Stimulated activated CD8-positive, alpha-beta memory T cell treated with anti-CD3 and anti-CD28 coated beads, Interleukin-7, amount 100 ng/mL, for 1 hour (primary cell): ENCODE results near the gene TMEM259.

Source experiments
- DNase-seq, 2 donors: peaks; one replicate each; pipeline ENCODE4 v3.0.0-alpha.2; 2020; ENCODE audit warnings: low read depth in 2 of 2

TMEM259 gene

DNA sequence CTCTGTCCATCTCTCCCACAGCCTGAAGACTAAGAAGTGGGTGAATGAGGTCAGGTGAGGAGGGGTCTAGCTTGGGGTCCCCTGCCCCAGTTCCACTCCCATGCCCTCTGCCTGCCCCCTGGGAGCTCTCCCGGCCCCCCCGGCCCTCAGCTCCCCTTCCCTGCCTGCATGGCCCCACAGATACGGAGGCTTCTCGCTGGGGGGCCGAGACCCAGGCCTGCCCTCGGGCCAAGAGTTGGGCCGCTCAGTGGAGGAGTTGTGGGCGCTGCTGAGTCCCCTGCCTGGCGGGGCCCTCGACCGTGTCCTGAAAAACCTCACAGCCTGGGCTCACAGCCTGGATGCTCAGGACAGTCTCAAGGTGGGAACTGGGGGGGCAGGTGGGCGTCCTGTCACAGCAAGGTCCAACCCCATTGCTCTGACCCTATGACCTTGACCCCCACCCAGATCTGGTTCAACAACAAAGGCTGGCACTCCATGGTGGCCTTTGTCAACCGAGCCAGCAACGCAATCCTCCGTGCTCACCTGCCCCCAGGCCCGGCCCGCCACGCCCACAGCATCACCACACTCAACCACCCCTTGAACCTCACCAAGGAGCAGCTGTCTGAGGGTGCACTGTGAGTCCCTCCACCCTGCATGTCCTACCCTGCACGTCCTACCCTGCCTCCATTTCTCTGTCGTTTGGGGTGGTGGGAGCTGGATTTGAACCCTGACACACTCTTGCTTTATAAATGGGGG, 35.1 kb upstream of the TMEM259 start:
- no peak for DNase-seq

DNA sequence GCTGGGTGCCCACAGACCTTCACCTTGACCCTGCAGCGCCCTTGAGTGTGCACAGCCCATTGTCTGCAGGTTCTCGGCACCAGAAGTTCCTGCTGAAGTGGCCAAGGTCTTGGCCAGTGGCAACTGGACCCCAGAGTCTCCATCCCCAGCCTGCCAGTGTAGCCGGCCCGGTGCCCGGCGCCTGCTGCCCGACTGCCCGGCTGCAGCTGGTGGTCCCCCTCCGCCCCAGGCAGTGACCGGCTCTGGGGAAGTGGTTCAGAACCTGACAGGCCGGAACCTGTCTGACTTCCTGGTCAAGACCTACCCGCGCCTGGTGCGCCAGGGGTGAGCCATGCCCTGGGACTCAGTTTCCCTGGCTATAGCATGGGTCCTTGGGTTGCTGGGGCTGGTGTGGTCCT, 34.1 kb upstream of the TMEM259 start:
- DNase-seq = no peak

DNA sequence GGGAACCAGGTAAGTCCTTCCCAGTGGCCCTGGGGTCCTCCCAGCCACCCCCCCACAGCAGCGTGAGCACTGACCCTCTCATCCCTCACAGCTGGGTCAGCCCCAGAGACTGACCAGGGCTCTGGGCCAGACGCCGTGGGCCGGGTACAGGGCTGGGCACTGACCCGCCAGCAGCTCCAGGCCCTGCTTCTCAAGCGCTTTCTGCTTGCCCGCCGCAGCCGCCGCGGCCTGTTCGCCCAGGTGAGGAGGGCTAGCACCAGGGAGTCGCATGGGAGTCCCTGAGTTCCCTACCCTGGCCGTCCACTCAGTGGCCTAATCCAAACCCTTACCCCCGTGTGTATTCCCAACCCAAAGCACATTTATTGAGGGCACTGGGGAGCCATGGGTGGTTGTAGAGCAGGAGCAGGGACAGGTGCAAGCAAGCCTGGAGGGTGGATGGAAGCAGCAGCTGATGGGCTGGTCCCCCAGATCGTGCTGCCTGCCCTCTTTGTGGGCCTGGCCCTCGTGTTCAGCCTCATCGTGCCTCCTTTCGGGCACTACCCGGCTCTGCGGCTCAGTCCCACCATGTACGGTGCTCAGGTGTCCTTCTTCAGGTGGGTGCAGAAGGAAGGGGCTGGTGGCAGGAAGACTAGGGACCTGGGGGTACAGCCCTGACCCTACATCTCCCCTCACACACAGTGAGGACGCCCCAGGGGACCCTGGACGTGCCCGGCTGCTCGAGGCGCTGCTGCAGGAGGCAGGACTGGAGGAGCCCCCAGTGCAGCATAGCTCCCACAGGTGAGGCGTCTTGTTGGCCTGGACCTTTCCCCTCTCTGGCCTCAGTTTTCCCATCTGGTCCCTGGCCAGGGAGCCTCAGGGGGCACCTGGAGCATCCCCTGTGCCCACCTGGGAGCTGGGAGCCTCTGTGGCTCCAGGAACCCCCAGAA, 33.4 kb upstream of the TMEM259 start:
- no peak for DNase-seq

DNA sequence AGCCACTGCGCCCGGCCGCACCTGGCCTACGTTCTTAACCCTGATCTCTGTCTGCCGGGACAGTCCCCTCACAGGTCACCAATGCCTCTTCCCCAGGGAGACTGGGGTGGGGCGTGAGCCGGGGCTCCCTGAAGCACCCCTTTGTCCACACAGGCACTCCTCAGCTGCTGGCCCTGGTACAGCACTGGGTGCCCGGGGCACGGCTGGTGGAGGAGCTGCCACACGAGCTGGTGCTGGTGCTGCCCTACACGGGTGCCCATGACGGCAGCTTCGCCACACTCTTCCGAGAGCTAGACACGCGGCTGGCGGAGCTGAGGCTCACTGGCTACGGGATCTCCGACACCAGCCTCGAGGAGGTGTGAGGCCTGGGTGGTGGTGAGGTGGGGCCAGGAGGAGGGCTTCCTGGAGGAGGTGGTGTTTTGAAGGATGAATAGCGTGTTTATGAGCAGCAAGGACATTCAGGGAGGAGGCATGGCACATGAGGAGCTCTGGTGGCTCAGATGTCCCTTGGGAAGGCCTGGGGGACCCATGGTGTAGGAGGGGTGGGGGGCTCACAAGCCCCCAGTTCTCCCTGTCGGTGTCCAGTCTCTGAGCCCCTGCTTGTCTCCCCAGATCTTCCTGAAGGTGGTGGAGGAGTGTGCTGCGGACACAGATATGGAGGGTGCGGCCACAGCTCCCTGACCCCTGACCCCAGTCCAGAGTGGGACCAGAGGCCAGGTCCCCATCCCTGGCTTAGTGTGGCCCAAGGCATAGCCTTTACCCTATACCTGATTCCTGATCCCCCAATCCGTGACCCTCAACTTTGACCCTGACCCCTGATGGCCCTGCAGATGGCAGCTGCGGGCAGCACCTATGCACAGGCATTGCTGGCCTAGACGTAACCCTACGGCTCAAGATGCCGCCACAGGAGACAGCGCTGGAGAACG, 32.5 kb upstream of the TMEM259 start:
- DNase-seq = no peak

DNA sequence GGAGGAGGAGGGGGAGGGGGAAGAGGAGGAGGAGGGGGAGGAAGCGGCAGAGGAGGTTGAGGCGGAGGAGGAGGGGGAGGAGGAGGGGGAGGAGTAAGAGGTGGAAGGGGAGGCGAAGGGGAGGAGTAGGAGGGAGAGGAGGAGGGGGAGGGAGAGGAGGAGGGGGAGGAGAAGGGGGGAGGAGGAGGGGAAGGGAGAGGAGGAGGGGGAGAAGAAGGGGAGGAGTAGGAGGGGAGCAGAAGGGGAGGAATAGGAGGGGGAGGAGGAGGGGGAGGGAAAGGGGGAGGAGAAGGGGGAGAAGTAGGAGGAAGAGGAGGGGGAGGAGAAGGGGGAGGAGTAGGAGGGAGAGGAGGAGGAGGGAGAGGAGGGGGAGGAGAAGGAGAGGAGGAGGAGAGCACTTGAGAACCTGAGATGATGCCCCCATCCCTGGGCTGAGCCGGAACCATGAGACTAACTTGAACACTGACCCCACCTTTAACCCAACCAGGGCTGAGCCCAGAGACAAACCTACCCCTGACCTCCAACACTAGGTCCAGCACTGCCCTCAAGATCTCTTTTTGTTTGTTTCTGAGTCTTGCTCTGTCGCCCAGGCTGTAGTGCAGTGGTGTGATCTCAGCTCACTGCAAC, 31.5 kb upstream of the TMEM259 start:
- DNase-seq = no peak

DNA sequence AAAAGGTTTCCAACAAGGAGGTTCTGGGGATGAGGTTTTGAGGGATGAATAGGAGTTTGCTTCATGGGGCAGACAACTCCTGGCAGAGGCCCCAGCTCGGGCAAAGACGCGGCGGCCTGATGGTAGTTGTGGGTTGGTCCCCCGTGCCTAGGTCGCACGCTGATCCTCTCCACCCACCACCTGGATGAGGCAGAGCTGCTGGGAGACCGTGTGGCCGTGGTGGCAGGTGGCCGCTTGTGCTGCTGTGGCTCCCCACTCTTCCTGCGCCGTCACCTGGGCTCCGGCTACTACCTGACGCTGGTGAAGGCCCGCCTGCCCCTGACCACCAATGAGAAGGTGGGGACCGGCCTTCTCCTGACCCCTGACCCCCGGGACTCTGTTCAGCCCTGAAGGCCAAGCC, 30.9 kb upstream of the TMEM259 start:
- DNase-seq = no peak

DNA sequence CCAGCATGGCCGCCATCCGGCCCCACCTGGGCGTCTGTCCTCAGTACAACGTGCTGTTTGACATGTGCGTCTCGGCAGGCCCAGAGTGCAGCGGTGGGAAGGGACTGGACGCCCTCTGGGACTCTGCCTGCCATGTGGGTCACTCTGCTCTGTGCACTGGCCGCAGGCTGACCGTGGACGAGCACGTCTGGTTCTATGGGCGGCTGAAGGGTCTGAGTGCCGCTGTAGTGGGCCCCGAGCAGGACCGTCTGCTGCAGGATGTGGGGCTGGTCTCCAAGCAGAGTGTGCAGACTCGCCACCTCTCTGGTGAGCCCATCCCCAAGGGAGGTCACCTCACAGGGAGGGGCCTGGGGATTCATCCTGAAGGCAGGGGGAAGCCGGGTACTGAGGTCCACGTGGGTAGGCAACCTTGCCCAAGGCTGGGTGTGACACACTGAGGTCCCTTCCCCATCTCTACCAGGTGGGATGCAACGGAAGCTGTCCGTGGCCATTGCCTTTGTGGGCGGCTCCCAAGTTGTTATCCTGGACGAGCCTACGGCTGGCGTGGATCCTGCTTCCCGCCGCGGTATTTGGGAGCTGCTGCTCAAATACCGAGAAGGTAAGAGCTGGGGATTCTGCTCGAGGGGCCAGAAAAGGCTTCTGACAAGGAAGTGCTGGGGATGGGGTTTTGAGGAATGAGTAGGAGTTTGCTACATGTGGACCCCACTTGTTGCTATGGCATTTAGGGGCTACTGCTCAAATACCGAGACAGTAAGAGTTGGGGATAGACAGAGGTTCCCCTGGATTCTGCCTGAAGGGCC, 30.3 kb upstream of the TMEM259 start:
- no peak for DNase-seq

DNA sequence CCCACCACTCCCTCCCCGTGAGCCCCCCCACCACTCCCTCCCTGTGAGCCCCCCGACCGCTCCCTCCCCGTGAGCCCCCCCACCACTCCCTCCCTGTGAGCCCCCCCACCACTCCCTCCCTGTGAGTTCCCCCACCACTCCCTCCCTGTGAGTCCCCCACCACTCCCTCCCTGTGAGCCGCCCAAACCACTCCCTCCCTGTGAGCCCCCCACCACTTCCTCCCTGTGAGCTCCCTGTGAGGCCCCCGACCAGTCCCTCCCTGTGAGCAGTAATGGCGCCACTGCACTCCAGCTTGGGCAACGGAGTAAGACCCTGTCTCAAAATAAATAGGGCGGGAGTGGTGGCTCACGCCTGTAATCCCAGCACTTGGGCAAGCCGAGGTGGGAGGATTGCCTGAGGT, 28.9 kb upstream of the TMEM259 start:
- no peak for DNase-seq

DNA sequence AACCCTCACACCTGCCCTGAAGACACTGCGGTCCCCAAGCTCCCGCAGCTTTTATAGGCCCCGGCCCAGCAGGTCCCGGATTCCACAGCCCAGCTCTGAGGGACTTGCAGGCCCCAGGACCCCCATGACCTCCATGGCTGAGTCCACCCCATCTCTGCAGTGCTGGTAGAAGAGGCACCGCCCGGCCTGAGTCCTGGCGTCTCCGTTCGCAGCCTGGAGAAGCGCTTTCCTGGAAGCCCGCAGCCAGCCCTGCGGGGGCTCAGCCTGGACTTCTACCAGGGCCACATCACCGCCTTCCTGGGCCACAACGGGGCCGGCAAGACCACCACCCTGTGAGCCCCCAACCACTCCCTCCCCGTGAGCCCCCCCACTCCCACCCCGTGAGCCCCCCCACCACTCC, 28.2 kb upstream of the TMEM259 start:
- no peak for DNase-seq

DNA sequence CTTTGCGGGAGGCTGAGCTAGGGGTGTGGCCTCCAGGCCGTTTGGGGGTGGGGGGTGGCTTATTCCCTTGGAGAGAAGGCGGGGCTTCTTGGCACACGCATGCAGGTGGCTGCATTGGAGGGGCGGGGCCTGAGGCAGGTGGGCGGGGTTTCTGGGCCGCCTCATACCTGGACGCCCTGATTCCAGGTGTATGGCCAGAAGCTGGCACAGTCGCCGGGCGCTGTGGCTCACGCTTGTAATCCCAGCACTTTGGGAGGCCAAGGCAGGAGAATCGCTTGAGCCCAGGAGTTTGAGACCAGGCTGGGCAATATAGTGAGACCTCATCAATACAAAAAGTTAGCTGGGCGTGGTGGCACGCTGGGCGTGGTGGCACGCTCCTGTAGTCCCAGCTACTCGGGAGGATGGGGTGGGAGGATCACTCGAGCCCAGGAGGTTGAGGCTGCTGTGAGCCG, 26.8 kb upstream of the TMEM259 start:
- DNase-seq = no peak

DNA sequence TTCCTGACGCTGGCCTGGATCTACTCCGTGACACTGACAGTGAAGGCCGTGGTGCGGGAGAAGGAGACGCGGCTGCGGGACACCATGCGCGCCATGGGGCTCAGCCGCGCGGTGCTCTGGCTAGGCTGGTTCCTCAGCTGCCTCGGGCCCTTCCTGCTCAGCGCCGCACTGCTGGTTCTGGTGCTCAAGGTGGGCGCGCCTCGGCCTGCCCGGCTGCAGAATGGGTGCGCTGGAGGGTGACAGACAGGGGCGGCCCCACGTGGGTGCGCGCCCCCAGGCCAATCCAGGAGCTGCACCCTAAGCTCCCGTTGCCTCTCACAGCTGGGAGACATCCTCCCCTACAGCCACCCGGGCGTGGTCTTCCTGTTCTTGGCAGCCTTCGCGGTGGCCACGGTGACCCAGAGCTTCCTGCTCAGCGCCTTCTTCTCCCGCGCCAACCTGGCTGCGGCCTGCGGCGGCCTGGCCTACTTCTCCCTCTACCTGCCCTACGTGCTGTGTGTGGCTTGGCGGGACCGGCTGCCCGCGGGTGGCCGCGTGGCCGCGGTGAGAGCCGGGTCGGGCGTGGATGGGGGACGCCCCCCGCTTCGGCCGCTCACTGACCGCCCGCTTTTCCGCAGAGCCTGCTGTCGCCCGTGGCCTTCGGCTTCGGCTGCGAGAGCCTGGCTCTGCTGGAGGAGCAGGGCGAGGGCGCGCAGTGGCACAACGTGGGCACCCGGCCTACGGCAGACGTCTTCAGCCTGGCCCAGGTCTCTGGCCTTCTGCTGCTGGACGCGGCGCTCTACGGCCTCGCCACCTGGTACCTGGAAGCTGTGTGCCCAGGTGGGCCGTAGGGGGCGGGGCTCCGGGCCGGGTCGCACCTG, 26.1 kb upstream of the TMEM259 start:
- no peak for DNase-seq

DNA sequence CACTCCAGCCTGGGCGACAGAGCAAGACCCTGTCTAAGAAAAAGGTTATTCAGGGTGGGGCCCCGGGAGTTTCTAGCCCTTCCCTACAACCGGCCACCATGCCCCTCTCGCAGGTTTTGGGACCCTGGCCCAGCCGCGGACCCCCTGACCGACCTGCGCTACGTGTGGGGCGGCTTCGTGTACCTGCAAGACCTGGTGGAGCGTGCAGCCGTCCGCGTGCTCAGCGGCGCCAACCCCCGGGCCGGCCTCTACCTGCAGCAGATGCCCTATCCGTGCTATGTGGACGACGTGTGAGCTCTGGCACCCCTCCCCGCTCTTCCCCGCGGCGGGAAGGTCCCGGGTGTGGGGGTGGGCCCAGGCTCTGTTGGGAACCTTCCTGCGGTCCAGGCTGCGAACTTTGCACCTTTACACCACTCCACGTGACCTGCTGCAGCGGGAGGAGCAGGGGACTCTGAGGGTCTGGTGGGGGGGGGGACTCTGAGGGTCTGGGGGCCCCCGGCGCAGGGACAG, 25.2 kb upstream of the TMEM259 start:
- DNase-seq = no peak

DNA sequence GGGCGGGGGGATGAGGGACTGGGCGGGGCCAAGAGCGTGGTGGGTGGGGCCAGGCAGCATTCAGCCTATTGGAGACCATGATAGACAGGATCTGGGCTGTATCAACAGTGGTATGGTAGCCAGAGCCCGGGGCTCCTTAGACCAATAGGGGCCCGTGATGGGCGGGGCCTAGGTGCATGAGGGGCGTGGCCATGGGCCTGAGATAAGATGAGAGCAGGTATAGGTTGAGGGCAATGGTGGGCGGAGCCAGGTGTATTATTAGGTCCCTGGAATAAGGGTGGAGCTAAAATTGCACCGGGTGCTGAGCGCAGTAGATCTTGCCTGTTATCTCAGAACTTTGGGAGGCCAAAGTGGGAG, 24.3 kb upstream of the TMEM259 start:
- DNase-seq = no peak

DNA sequence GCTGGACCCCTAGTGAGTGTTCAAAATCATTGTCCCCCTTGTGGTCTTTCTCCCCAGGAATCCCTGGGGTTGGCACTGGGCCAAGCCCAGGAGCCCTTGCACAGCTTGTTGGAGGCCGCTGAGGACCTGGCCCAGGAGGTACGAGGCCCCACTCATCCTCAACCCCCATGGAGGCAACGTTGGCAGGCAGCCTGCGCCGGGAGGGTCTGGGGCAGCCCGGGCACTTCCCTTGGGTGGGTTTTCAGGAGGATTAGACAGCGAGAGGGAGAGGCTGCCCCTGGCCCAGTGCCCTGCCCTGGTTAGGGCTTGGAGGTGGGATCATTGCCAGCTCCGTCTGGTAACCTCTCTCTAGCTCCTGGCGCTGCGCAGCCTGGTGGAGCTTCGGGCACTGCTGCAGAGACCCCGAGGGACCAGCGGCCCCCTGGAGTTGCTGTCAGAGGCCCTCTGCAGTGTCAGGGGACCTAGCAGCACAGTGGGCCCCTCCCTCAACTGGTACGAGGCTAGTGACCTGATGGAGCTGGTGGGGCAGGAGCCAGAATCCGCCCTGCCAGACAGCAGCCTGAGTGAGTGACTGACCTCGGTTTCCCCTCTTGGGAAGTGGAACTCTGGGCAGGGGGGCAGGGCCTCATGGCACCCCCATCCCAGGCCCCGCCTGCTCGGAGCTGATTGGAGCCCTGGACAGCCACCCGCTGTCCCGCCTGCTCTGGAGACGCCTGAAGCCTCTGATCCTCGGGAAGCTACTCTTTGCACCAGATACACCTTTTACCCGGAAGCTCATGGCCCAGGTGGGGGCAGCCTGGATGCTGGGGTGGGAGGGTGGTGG, 22.0 kb upstream of the TMEM259 start:
- no peak for DNase-seq

DNA sequence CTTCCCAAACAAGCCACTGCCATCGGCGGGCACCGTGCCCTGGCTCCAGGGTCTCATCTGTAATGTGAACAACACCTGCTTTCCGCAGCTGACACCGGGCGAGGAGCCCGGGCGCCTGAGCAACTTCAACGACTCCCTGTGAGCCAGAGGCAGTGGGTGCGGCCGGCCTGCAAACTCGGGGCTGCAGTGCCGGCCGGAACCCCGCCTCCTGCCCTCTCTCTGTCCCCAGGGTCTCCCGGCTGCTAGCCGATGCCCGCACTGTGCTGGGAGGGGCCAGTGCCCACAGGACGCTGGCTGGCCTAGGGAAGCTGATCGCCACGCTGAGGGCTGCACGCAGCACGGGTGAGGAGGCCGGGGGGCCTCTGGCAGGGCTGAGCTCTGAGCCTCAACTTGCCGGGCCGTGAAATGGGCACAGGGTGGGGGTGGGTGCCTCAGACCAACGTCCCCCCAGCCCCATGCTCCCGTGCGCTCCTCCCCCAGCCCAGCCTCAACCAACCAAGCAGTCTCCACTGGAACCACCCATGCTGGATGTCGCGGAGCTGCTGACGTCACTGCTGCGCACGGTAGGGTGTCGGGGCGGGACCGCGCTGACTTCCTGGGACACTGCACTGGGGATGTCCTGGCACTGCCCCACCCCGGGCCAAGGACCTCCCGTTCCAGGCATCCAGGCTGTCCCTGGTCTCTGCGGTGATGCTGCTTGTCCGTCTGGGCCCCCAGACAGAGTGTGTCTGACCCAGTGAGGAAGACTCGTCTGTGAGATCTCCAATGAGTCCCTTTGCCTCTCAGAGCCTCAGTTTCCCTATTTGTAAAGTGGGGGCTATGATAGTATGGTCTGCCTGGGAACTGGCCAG, 21.1 kb upstream of the TMEM259 start:
- no peak for DNase-seq

DNA sequence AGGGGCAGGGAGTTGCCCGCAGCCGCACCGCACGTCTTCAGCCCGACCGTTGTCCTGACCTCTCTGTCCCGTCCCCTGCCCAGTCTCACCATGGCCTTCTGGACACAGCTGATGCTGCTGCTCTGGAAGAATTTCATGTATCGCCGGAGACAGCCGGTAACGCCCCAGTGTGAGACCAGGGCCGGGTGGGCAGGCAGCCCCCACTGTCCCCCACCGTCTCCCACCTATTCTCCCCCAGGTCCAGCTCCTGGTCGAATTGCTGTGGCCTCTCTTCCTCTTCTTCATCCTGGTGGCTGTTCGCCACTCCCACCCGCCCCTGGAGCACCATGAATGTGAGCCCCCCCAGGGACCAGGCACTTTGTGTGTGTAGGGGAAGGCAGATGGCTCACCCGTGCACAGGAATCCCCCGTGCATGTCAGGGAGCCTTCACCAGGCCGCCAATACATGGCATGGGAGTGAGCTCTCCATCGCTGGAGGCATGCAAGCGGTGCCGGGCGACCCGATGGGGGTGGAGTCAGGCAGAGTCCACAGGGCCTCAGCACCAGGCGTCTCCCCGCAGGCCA, 20.4 kb upstream of the TMEM259 start:
- DNase-seq = no peak
